HG03432 (cell line): ENCODE data around the gene FAM120A.

Experiments
- ATAC-seq: cut with Tn5 transposase; IDR thresholded peaks from one replicate; pipeline ENCODE4 v1.9.1; 2021; ENCODE audit warnings: mild to moderate bottlenecking, moderate library complexity; ENCODE audit not compliant: unreplicated experiment

The FAM120A gene

GRCh38 chr9:93613791-93614190 lies 162.3 kb downstream of the FAM120A start:
- no peak for ATAC-seq

GRCh38 chr9:93614830-93615468 lies 163.5 kb downstream of the FAM120A start:
- no peak for ATAC-seq
